ENCODE data around the gene SYNGR3. TPM values are rescaled to one million over a fixed set of nuclear protein-coding genes. Genes with fewer than 3 reads are reported as not detected.

Gene SYNGR3
- total RNA-seq, 1 experiment from 2014 or later: 0.68 TPM

DNA sequence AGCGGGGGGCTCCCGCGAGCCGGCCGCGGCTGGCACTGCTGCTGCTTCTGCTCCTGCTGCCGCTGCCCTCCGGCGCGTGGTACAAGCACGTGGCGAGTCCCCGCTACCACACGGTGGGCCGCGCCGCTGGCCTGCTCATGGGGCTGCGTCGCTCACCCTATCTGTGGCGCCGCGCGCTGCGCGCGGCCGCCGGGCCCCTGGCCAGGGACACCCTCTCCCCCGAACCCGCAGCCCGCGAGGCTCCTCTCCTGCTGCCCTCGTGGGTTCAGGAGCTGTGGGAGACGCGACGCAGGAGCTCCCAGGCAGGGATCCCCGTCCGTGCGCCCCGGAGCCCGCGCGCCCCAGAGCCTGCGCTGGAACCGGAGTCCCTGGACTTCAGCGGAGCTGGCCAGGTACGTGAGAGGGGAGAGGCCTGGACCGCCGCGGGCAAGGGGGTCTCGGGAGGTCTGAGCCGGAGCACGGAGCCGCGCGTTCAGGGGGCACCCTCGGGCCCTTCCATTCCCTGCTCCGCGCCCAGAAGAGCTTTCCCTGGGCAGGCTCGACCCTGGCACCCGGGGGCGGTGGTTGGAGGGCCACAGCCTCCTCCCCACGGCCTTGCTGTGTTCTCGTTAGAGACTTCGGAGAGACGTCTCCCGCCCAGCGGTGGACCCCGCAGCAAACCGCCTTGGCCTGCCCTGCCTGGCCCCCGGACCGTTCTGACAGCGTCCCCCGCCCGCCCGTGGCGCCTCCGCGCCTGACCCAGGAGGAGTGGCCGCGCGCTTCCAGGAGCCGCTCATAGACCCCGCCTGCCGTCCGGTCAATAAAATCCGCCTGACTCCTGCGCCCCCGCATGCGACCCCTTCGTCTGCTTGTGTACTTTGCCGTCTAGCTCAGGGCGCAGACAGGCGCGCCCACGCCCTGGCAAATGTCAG lies 30.4 kb downstream of the SYNGR3 start:
- H3K27me3 Mint-ChIP-seq (ENCODE audit: insufficient read depth, unreplicated experiment): no peaks in the 10 kb centered on the region
- intact Hi-C loops (cut with micrococcal nuclease): no loop called here
- H3K9me3 Mint-ChIP-seq (ENCODE audit: unreplicated experiment): no peaks in the 10 kb centered on the region
- BruUV-seq (replicated peaks): no TSS peak
- no peak overlapping the region for H3K27ac Mint-ChIP-seq (ENCODE audit: low read depth, unreplicated experiment)
- TF ChIP-seq CTCF (IDR thresholded peaks at IDR 0.05; ENCODE audit: unreplicated experiment): no peak
- peaks cover 7% of the 10 kb centered on the region for H3K36me3 Mint-ChIP-seq (ENCODE audit: insufficient read depth, unreplicated experiment)
- no peak for DNase-seq (ENCODE audit: unreplicated experiment)
- H3K4me1 Mint-ChIP-seq (ENCODE audit: insufficient read depth, unreplicated experiment): peaks cover 16% of the 10 kb centered on the region
- ChIA-PET POLR2A (interaction anchor here (1.1 to 2.5 kb wide), 4 partner anchors 12 to 135 kb away, joined by 3 to 7 read pairs (median 6); no protein-coding TSS in a partner anchor), CTCF (interaction anchor here (0.5 to 1.0 kb wide), 4 partner anchors 118 to 337 kb away, joined by 3 to 4 read pairs (median 4); no protein-coding TSS in a partner anchor)
- H3K4me3 Mint-ChIP-seq (ENCODE audit: unreplicated experiment): no peak overlapping the region

DNA sequence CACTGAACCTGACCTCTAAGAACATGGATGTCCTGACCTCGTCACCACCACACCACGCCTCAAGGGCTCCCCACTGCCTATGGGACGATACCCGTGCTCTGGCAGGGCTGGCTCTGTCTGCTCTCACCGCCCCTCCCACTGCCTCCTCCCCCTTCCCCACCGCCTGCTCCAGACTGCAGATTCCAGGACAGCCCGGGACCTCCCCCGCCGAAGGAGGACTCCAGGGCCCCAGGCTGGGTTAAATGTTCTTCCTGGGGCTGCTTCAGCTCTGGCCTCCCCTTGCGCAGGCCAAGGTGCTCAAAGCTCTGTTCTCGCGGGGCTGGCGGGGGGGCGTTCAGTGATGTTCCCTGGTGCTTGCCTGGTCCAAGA lies 32.9 kb downstream of the SYNGR3 start:
- intact Hi-C loops (cut with micrococcal nuclease): loop anchor here (2.0 kb wide), 2 partner anchors 34 to 118 kb away; no protein-coding TSS in a partner anchor
- H3K4me3 Mint-ChIP-seq (ENCODE audit: unreplicated experiment): peak overlapping the region; percentile 18
- peaks cover 9% of the 10 kb centered on the region for H3K4me1 Mint-ChIP-seq (ENCODE audit: insufficient read depth, unreplicated experiment)
- no peaks in the 10 kb centered on the region for H3K9me3 Mint-ChIP-seq (ENCODE audit: unreplicated experiment)
- BruUV-seq (replicated peaks): no TSS peak
- H3K27ac Mint-ChIP-seq (ENCODE audit: low read depth, unreplicated experiment): peak overlapping the region; percentile 11
- H3K36me3 Mint-ChIP-seq (ENCODE audit: insufficient read depth, unreplicated experiment): peaks cover 7% of the 10 kb centered on the region
- CTCF ChIA-PET: interaction anchor here (0.5 to 1.7 kb wide), 16 partner anchors 9 to 187 kb away, joined by 3 to 19 read pairs (median 4); partner anchors contain the start of genes NTHL1, TSC2 and ZNF598
- TF ChIP-seq CTCF (IDR thresholded peaks at IDR 0.05; ENCODE audit: unreplicated experiment): no peak
- no peaks in the 10 kb centered on the region for H3K27me3 Mint-ChIP-seq (ENCODE audit: insufficient read depth, unreplicated experiment)
- no peak for DNase-seq (ENCODE audit: unreplicated experiment)
- POLR2A ChIA-PET: interaction anchor here (0.6 to 2.1 kb wide), 10 partner anchors 15 to 133 kb away, joined by 3 to 8 read pairs (median 4); partner anchors contain the start of genes NOXO1, NTHL1, TBL3 and TRAF7

DNA sequence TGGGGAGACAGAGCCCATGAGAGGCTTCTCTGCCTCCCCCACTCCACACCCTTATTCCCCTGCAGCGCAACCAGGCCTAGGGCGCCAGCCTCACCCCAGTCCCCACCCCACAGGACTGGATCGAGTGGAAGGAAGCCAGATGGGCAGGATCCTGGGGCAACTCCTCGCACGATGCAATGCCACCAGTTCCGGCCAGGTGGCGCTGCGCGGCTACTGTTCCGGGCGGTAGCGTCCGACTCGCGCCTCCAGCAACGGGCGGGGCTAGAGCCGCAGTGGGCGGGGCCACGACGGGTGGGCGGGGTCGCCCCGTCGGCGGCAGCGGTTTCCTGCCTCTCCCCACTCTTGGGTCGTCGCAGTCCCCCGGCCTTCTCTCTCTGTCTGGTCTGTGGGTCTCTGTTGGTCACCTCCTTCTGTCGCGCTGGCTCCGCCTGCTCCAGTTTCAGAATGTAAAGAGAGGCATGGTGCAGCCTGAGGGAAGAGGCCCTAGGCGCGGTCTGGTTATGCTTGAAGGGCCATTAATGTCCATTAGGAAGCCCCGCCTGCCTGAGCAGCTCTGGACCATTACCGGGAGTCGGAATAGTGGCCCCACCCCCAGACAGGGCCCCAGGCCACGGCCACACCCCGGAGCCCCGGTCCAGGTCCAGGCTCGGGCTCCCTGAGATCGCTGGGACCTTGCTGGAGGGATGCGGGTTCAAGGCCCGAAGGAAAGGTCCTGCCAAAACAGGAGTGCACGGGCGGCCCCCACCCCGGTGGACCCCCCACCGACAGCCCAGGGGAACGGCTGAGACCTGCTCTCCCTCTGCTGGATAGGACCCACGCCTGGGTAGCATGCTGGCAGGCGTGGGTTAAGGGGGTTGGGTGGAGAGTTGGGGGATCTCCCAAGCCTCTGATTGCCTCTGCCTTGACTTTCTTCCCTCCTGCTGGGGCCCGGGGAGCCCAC lies 33.6 kb downstream of the SYNGR3 start:
- intact Hi-C loops (cut with micrococcal nuclease): loop anchor here (2.0 kb wide), 2 partner anchors 33 to 117 kb away; no protein-coding TSS in a partner anchor
- no peaks in the 10 kb centered on the region for H3K27me3 Mint-ChIP-seq (ENCODE audit: insufficient read depth, unreplicated experiment)
- CTCF ChIA-PET: interaction anchor here (0.6 to 1.7 kb wide), 17 partner anchors 10 to 182 kb away, joined by 3 to 19 read pairs (median 4); partner anchors contain the start of genes NTHL1, TSC2 and ZNF598
- H3K9me3 Mint-ChIP-seq (ENCODE audit: unreplicated experiment): no peaks in the 10 kb centered on the region
- TF ChIP-seq CTCF (IDR thresholded peaks at IDR 0.05; ENCODE audit: unreplicated experiment): peak; percentile 96
- DNase-seq (ENCODE audit: unreplicated experiment): peak; percentile 88
- H3K4me3 Mint-ChIP-seq (ENCODE audit: unreplicated experiment): peak overlapping the region; percentile 18
- H3K27ac Mint-ChIP-seq (ENCODE audit: low read depth, unreplicated experiment): peak overlapping the region; percentile 11
- POLR2A ChIA-PET: interaction anchor here (0.6 to 2.1 kb wide), 9 partner anchors 16 to 132 kb away, joined by 3 to 8 read pairs (median 4); partner anchors contain the start of genes NOXO1, NTHL1, TRAF7 and TSC2
- no TSS peak for BruUV-seq (replicated peaks)
- peaks cover 7% of the 10 kb centered on the region for H3K36me3 Mint-ChIP-seq (ENCODE audit: insufficient read depth, unreplicated experiment)
- peaks cover 9% of the 10 kb centered on the region for H3K4me1 Mint-ChIP-seq (ENCODE audit: insufficient read depth, unreplicated experiment)
